ENCODE data around the gene KCMF1.
A peak's percentile ranks its signal among the peaks of the same experiment; 100 is the strongest.

Gene KCMF1

GRCh38 chr2:85022232-85022631 lies 51.3 kb downstream of the KCMF1 start:
- DNase-seq (ENCODE audit: low read depth in 2 of 2), result no peak

- no peak for DNase-seq (ENCODE audit: low read depth in 2 of 2)
Observed at GRCh38 chr2:85024372-85025047, 53.5 kb downstream of the KCMF1 start.

GRCh38 chr2:85032621-85033020 lies 61.7 kb downstream of the KCMF1 start:
- DNase-seq (ENCODE audit: low read depth in 2 of 2), result no peak

- no peak for DNase-seq (ENCODE audit: low read depth in 2 of 2)
Observed at GRCh38 chr2:85033388-85033787, 62.4 kb downstream of the KCMF1 start.

- no peak for DNase-seq (ENCODE audit: low read depth in 2 of 2)
Observed at GRCh38 chr2:85034158-85034557, 63.2 kb downstream of the KCMF1 start.

GRCh38 chr2:85037622-85038021 lies 66.7 kb downstream of the KCMF1 start:
- DNase-seq (ENCODE audit: low read depth in 2 of 2), result no peak

- no peak for DNase-seq (ENCODE audit: low read depth in 2 of 2)
Observed at GRCh38 chr2:85042330-85042729, 71.4 kb downstream of the KCMF1 start.

- no peak for DNase-seq (ENCODE audit: low read depth in 2 of 2)
Observed at GRCh38 chr2:85048534-85048933, 77.6 kb downstream of the KCMF1 start.

- no peak for DNase-seq (ENCODE audit: low read depth in 2 of 2)
Observed at GRCh38 chr2:85049236-85049635, 78.3 kb downstream of the KCMF1 start.

- DNase-seq (ENCODE audit: low read depth in 2 of 2), result no peak
Observed at GRCh38 chr2:85053802-85054201, 82.8 kb downstream of the KCMF1 start.

GRCh38 chr2:85057226-85057962 lies 86.4 kb downstream of the KCMF1 start:
- DNase-seq (ENCODE audit: low read depth in 2 of 2), result no peak

- DNase-seq (ENCODE audit: low read depth in 2 of 2), result no peak
Observed at GRCh38 chr2:85061896-85062295, 90.9 kb downstream of the KCMF1 start.

- no peak for DNase-seq (ENCODE audit: low read depth in 2 of 2)
Observed at GRCh38 chr2:85062565-85062964, 91.6 kb downstream of the KCMF1 start.

GRCh38 chr2:85063981-85064599 lies 93.1 kb downstream of the KCMF1 start:
- DNase-seq (ENCODE audit: low read depth in 2 of 2), result no peak

GRCh38 chr2:85064927-85065577 lies 94.1 kb downstream of the KCMF1 start:
- DNase-seq (ENCODE audit: low read depth in 2 of 2), result no peak

GRCh38 chr2:85066006-85066740 lies 95.2 kb downstream of the KCMF1 start:
- no peak for DNase-seq (ENCODE audit: low read depth in 2 of 2)

GRCh38 chr2:85066874-85067351 lies 96.0 kb downstream of the KCMF1 start:
- DNase-seq (ENCODE audit: low read depth in 2 of 2), result peak; percentile 17 to 28

- DNase-seq (ENCODE audit: low read depth in 2 of 2), result no peak
Observed at GRCh38 chr2:85071096-85071495, 100.1 kb downstream of the KCMF1 start.

GRCh38 chr2:85073033-85073432 lies 102.1 kb downstream of the KCMF1 start:
- DNase-seq (ENCODE audit: low read depth in 2 of 2), result no peak

- DNase-seq (ENCODE audit: low read depth in 2 of 2), result no peak
Observed at GRCh38 chr2:85076618-85077274, 105.8 kb downstream of the KCMF1 start.

GRCh38 chr2:85077859-85078419 lies 107.0 kb downstream of the KCMF1 start:
- DNase-seq (ENCODE audit: low read depth in 2 of 2), result no peak
